ENCODE measurements around the gene CDKN2B. TPM values are rescaled to one million over a fixed set of nuclear protein-coding genes. Genes with fewer than 3 reads are reported as not detected.

CDKN2B gene
- total and polyA plus RNA-seq, 7 experiments from 2014 or later, result 0.32 to 4.1 (median 1.6) TPM; not detected in 4

DNA sequence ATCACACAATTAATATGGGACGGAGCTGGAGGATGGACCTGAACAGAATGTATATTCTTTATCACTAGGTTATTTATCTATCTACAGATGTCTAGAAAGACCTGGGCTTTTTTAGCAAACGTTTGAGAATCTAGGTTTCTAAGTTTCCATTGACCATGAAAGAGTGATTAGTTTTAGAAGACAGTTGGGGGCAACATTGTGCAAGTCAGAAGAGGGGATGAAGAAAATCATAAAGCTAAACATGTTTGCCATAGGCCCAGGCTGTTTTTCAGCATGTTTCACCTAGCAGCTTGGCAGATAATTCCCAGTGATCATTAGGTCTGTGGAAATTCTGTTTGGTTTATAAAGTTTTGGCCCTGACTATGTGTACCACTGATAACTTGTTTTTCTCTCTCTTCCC, 44.1 kb upstream of the CDKN2B start:
- Histone ChIP-seq H3K4me3 (ENCODE audit: low read length) (no peak overlapping the region), H3K4me1 (ENCODE audit: control insufficient read depth in 2 of 2, insufficient read depth in 2 of 2, low read length in 2 of 2) (peaks cover 14 to 23% of the 10 kb centered on the region in 2 donors), H3K27ac (ENCODE audit: low read depth, low read length) (no peak overlapping the region), H3K27me3 (ENCODE audit: control insufficient read depth in 2 of 2, insufficient read depth in 2 of 2, low read length in 2 of 2) (no peaks in the 10 kb centered on the region), H3K9me3 (ENCODE audit: control insufficient read depth in 2 of 3, low read length in 3 of 3) (no peaks in the 10 kb centered on the region), H3K36me3 (ENCODE audit: control insufficient read depth in 2 of 3, insufficient read depth in 3 of 3, low read length in 3 of 3) (no peaks in the 10 kb centered on the region)
- Mint-ChIP-seq H3K4me1 (peaks cover 12 to 37% (median 29%) of the 10 kb centered on the region in 7 donors), H3K36me3 (peaks cover 0 to 19% (median 0%) of the 10 kb centered on the region in 5 donors), H3K9me3 (peaks cover 0 to 4% (median 0%) of the 10 kb centered on the region in 11 donors), H3K27ac (peak overlapping the region in 1 of 9 donors; percentile 70), H3K4me3 (peak overlapping the region in 1 of 10 donors; percentile 10), H3K27me3 (peaks cover 0 to 20% (median 0%) of the 10 kb centered on the region in 5 donors)
- DNase-seq (no peak), ATAC-seq (no peak)
- intact Hi-C loops (cut with micrococcal nuclease), result loop anchor here (2.0 kb wide), 3 partner anchors 14 to 66 kb away; no protein-coding TSS in a partner anchor
- CTCF ChIA-PET, result interaction anchor here (1.1 to 1.2 kb wide), 2 partner anchors 14 to 239 kb away, joined by 3 to 5 read pairs; no protein-coding TSS in a partner anchor
- POLR2A ChIA-PET, result no interaction called here

DNA sequence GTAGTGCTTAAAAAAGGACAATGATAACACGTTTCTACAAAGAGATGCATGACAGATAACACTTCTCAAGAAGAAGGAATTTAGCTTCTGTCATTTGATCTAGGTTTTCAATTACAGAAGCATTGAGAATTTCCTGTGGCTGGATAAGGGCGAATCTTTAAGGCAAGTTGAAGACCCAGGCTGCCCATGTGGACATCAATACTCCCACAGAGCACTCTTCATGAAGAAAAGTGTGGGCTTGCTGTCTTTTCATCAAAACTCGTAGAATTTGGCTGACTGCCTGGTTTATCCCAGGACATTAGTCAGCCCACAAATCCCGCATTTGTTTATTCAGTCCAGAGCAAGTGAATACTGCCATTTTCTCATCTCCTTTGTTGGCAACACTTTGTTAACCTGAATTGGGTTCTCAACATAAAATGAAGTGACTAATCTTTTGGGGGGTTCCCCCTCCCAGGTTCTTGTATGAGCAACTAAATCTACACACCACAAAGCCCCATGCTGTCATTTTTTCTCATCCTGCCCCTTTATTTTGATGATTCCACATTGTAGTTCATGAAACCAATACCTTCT, 43.4 kb upstream of the CDKN2B start:
- CTCF ChIA-PET, result interaction anchor here (0.7 to 1.2 kb wide), 2 partner anchors 9 to 14 kb away, joined by 3 to 5 read pairs; no protein-coding TSS in a partner anchor
- H3K4me1 Mint-ChIP-seq, result peaks cover 11 to 37% (median 29%) of the 10 kb centered on the region in 7 donors

DNA sequence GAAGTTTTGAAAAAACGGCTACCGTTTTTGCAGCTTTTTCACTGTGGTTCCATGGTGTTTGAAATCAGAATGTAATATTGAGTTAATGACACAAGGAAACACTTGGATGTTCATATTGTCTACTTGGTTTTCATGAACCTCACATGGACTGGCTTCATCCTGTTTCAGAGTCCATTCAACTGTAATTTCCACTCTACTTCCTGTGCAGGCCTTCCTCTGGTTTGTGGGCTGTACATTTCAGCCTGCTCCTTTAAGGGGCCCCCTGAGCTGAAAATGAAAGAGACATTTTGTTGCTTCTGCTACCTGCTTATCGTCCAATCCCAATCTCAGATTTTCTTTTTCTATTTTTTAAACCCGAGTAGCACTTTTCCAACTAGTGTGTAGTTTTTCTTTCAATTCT, 41.8 kb upstream of the CDKN2B start:
- Histone ChIP-seq H3K9me3 (ENCODE audit: control insufficient read depth in 2 of 3, low read length in 3 of 3) (no peaks in the 10 kb centered on the region), H3K27ac (ENCODE audit: low read depth, low read length) (no peak overlapping the region), H3K4me3 (ENCODE audit: low read length) (no peak overlapping the region), H3K36me3 (ENCODE audit: control insufficient read depth in 2 of 3, insufficient read depth in 3 of 3, low read length in 3 of 3) (no peaks in the 10 kb centered on the region), H3K27me3 (ENCODE audit: control insufficient read depth in 2 of 2, insufficient read depth in 2 of 2, low read length in 2 of 2) (no peaks in the 10 kb centered on the region), H3K4me1 (ENCODE audit: control insufficient read depth in 2 of 2, insufficient read depth in 2 of 2, low read length in 2 of 2) (peaks cover 14 to 23% of the 10 kb centered on the region in 2 donors)
- H3K27me3 Mint-ChIP-seq, result peaks cover 0 to 31% (median 0%) of the 10 kb centered on the region in 5 donors
- intact Hi-C loops (cut with micrococcal nuclease), result no loop called here
- ATAC-seq (peak; percentile 53), DNase-seq (peak in 1 of 9 donors; percentile 28)
- ChIA-PET POLR2A (no interaction called here), CTCF (interaction anchor here (0.6 to 1.7 kb wide), 3 partner anchors 9 to 422 kb away, joined by 3 read pairs; no protein-coding TSS in a partner anchor)
- peak overlapping the region; percentile 1 to 64 (median 53) for H3K4me3 Mint-ChIP-seq
- H3K36me3 Mint-ChIP-seq, result peaks cover 0 to 19% (median 0%) of the 10 kb centered on the region in 5 donors
- peak overlapping the region in 6 of 9 donors; percentile 2 to 84 (median 44) for H3K27ac Mint-ChIP-seq
- H3K9me3 Mint-ChIP-seq, result no peaks in the 10 kb centered on the region
- peaks cover 17 to 49% (median 34%) of the 10 kb centered on the region in 7 donors for H3K4me1 Mint-ChIP-seq

More for the DNA sequence above, 43.4 kb upstream of the CDKN2B start:
- no peak overlapping the region for H3K4me3 ChIP-seq (ENCODE audit: low read length)
- H3K9me3 Mint-ChIP-seq, result peaks cover 0 to 4% (median 0%) of the 10 kb centered on the region in 11 donors
- H3K27ac Mint-ChIP-seq, result peak overlapping the region in 1 of 9 donors; percentile 70
- no peaks in the 10 kb centered on the region for H3K27me3 ChIP-seq (ENCODE audit: control insufficient read depth in 2 of 2, insufficient read depth in 2 of 2, low read length in 2 of 2)
- ATAC-seq, result peak; percentile 49
- peaks cover 0 to 23% (median 0%) of the 10 kb centered on the region in 5 donors for H3K27me3 Mint-ChIP-seq
- H3K4me3 Mint-ChIP-seq, result peak overlapping the region in 2 of 10 donors; percentile 7 to 28
- intact Hi-C loops (cut with micrococcal nuclease), result loop anchor here (1.0 to 2.0 kb wide), 4 partner anchors 14 to 66 kb away; no protein-coding TSS in a partner anchor
- no peaks in the 10 kb centered on the region for H3K36me3 ChIP-seq (ENCODE audit: control insufficient read depth in 2 of 3, insufficient read depth in 3 of 3, low read length in 3 of 3)
- H3K9me3 ChIP-seq (ENCODE audit: control insufficient read depth in 2 of 3, low read length in 3 of 3), result no peaks in the 10 kb centered on the region
- POLR2A ChIA-PET, result no interaction called here
- peaks cover 0 to 19% (median 0%) of the 10 kb centered on the region in 5 donors for H3K36me3 Mint-ChIP-seq
- DNase-seq, result peak in 2 of 9 donors; percentile 10 to 34
- H3K27ac ChIP-seq (ENCODE audit: low read depth, low read length), result no peak overlapping the region
- H3K4me1 ChIP-seq (ENCODE audit: control insufficient read depth in 2 of 2, insufficient read depth in 2 of 2, low read length in 2 of 2), result peaks cover 14 to 23% of the 10 kb centered on the region in 2 donors

DNA sequence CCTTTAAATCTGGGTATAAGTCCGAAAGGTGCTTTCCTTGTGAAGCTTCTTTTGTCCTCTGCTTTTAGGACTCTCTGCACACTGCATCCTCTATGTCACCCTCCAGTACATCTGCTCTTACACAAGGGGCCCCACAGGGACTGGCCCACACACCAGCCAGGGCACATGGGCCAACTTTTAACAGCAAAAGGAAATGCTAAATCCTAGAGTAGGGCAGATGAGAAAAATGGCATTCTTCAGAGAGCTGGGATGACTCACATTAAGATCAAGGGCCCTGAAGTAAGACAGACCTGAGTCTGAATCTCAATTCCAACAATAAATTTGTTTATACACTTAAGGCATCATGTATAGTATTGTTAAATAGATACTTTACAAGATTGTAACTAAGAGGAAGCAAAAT, 40.3 kb upstream of the CDKN2B start:
- intact Hi-C loops (cut with micrococcal nuclease), result no loop called here
- ChIA-PET POLR2A (no interaction called here), CTCF (interaction anchor here (1.0 to 1.7 kb wide), 2 partner anchors 8 to 235 kb away, joined by 3 read pairs; no protein-coding TSS in a partner anchor)
- H3K4me3 ChIP-seq (ENCODE audit: low read length), result no peak overlapping the region
- H3K27me3 ChIP-seq (ENCODE audit: control insufficient read depth in 2 of 2, insufficient read depth in 2 of 2, low read length in 2 of 2), result no peaks in the 10 kb centered on the region
- peaks cover 14 to 23% of the 10 kb centered on the region in 2 donors for H3K4me1 ChIP-seq (ENCODE audit: control insufficient read depth in 2 of 2, insufficient read depth in 2 of 2, low read length in 2 of 2)
- no peak overlapping the region for H3K27ac ChIP-seq (ENCODE audit: low read depth, low read length)
- Mint-ChIP-seq H3K4me1 (peaks cover 17 to 54% (median 34%) of the 10 kb centered on the region in 7 donors), H3K36me3 (peaks cover 0 to 16% (median 0%) of the 10 kb centered on the region in 5 donors), H3K27me3 (peaks cover 0 to 40% (median 7%) of the 10 kb centered on the region in 5 donors), H3K4me3 (no peak overlapping the region), H3K9me3 (no peaks in the 10 kb centered on the region), H3K27ac (no peak overlapping the region)
- H3K36me3 ChIP-seq (ENCODE audit: control insufficient read depth in 2 of 3, insufficient read depth in 3 of 3, low read length in 3 of 3), result no peaks in the 10 kb centered on the region
- no peak for ATAC-seq
- H3K9me3 ChIP-seq (ENCODE audit: control insufficient read depth in 2 of 3, low read length in 3 of 3), result no peaks in the 10 kb centered on the region
- DNase-seq, result no peak

DNA sequence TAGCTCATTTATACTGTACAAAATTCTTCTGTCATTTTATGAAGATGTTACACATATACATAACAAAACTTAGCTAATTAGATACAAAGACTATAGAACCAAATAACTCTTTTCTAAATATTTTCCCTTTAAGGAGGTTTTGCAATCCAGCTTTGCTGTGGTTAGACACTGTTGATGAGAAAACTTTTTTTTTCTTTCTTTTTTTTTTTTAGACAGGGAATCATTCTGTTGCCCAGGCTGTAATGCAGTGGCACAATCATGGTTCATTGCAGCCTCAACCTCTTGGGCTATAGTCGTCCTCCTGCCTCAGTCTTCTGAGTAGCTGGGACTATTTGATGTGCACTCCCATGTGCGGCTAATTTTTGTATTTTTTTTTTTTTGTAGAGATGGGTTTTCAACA, 38.5 kb upstream of the CDKN2B start:
- DNase-seq (no peak), ATAC-seq (no peak)
- Mint-ChIP-seq H3K4me1 (peaks cover 14 to 43% (median 26%) of the 10 kb centered on the region in 7 donors), H3K9me3 (no peaks in the 10 kb centered on the region), H3K27ac (no peak overlapping the region), H3K27me3 (peaks cover 0 to 52% (median 10%) of the 10 kb centered on the region in 5 donors), H3K36me3 (peaks cover 0 to 16% (median 0%) of the 10 kb centered on the region in 5 donors), H3K4me3 (no peak overlapping the region)
- CTCF ChIA-PET, result interaction anchor here (0.6 to 1.8 kb wide), 2 partner anchors 10 to 13 kb away, joined by 3 to 11 read pairs; no protein-coding TSS in a partner anchor
- POLR2A ChIA-PET, result no interaction called here
- no peaks in the 10 kb centered on the region for H3K27me3 ChIP-seq (ENCODE audit: control insufficient read depth in 2 of 2, insufficient read depth in 2 of 2, low read length in 2 of 2)
- H3K4me3 ChIP-seq (ENCODE audit: low read length), result no peak overlapping the region
- H3K9me3 ChIP-seq (ENCODE audit: control insufficient read depth in 2 of 3, low read length in 3 of 3), result no peaks in the 10 kb centered on the region
- no peak overlapping the region for H3K27ac ChIP-seq (ENCODE audit: low read depth, low read length)
- intact Hi-C loops (cut with micrococcal nuclease), result no loop called here
- H3K36me3 ChIP-seq (ENCODE audit: control insufficient read depth in 2 of 3, insufficient read depth in 3 of 3, low read length in 3 of 3), result no peaks in the 10 kb centered on the region
- H3K4me1 ChIP-seq (ENCODE audit: control insufficient read depth in 2 of 2, insufficient read depth in 2 of 2, low read length in 2 of 2), result peaks cover 14 to 17% of the 10 kb centered on the region in 2 donors

DNA sequence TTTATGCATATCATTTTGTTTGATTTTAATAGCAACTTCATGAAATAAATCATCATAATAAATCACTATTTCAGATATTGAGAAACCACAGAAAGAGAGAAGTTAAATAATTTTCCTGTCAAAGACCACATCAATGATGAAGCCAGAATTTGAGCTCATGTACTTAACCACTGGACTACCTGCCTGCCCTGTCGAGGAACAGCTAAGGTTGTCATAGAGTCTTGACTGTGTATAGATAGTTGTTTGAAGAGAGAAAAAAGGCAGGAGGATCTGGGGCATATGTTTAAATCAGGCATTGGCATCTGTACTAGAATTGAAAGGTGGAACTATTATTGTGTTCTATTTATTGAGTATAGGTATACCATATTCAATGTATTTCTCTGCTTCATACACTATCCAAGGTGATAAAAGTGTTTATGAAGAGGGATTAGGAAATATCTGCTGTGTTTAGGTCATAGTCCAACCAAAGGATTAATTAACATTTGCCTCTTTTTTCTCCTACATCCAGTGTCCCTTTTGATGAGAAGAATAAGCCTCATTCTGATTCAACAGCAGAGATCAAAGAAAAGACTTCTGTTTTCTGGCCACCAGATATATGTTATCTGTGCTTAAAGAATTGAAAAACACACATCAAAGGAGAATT, 37.3 kb upstream of the CDKN2B start:
- no peak overlapping the region for H3K4me3 ChIP-seq (ENCODE audit: low read length)
- ATAC-seq (no peak), DNase-seq (no peak)
- H3K27ac Mint-ChIP-seq, result no peak overlapping the region
- no peaks in the 10 kb centered on the region for H3K36me3 ChIP-seq (ENCODE audit: control insufficient read depth in 2 of 3, insufficient read depth in 3 of 3, low read length in 3 of 3)
- peaks cover 2 to 9% of the 10 kb centered on the region in 2 donors for H3K4me1 ChIP-seq (ENCODE audit: control insufficient read depth in 2 of 2, insufficient read depth in 2 of 2, low read length in 2 of 2)
- no peaks in the 10 kb centered on the region for H3K27me3 ChIP-seq (ENCODE audit: control insufficient read depth in 2 of 2, insufficient read depth in 2 of 2, low read length in 2 of 2)
- ChIA-PET CTCF (interaction anchor here (1.2 kb wide), 1 partner anchor 73 kb away, joined by 3 read pairs; no protein-coding TSS in a partner anchor), POLR2A (no interaction called here)
- H3K4me3 Mint-ChIP-seq, result peak overlapping the region in 1 of 10 donors; percentile 7
- intact Hi-C loops (cut with micrococcal nuclease), result no loop called here
- H3K9me3 Mint-ChIP-seq, result no peaks in the 10 kb centered on the region
- peaks cover 0 to 14% (median 0%) of the 10 kb centered on the region in 5 donors for H3K36me3 Mint-ChIP-seq
- peaks cover 13 to 34% (median 14%) of the 10 kb centered on the region in 7 donors for H3K4me1 Mint-ChIP-seq
- H3K9me3 ChIP-seq (ENCODE audit: control insufficient read depth in 2 of 3, low read length in 3 of 3), result no peaks in the 10 kb centered on the region
- H3K27ac ChIP-seq (ENCODE audit: low read depth, low read length), result no peak overlapping the region
- H3K27me3 Mint-ChIP-seq, result peaks cover 0 to 64% (median 10%) of the 10 kb centered on the region in 5 donors

Data from naive thymus-derived CD4-positive, alpha-beta T cell (primary cell).